H1 (cell line): ENCODE measurements around the gene GLT8D2. TPM values are rescaled to one million over a fixed set of nuclear protein-coding genes. Genes with fewer than 3 reads are reported as not detected.

ENCODE experiments used
- CTCF ChIA-PET: fragments of 300-600 bp; sonication (Branson Sonifier 250); formaldehyde crosslinking; loops from one replicate; lab custom pipeline; 2021; ENCODE audit not compliant: partially characterized antibody; lab: Charles Lee
- POLR2A ChIA-PET: fragments of 300-600 bp; sonication (Branson Sonifier 250); formaldehyde crosslinking; loops from one replicate; lab custom pipeline; 2021; ENCODE audit warnings: inconsistent platforms; ENCODE audit not compliant: partially characterized antibody; lab: Charles Lee
- DNase-seq, 2 experiments: peaks; one replicate each; pipeline versions ENCODE4 v3.0.0 to v3.0.0-alpha.2; 2010 to 2022; ENCODE audit warnings: low spot score in 2 of 2, low read depth in 1 of 2, mixed read lengths in 1 of 2
- FAIRE-seq: peaks from 2 replicates; lab custom pipeline; 2011; peaks lifted over from hg19 to GRCh38; lab: Jason Lieb, UNC
- H2AFZ ChIP-seq: 2 replicates; pipeline ENCODE4 v1.8.1; 2012; ENCODE audit warnings: low read length, inconsistent platforms
- H2AK5ac ChIP-seq: 2 replicates; pipeline ENCODE4 v1.6.1; 2013; ENCODE audit warnings: low read depth, low read length
- H2BK120ac ChIP-seq: replicated peaks from 2 replicates; pipeline ENCODE3; 2013; ENCODE audit warnings: low read depth, low read length, inconsistent platforms
- H2BK12ac ChIP-seq: 2 replicates; pipeline ENCODE4 v1.6.1; 2013; ENCODE audit warnings: low read depth, low read length
- H2BK15ac ChIP-seq: 2 replicates; pipeline ENCODE4 v1.6.1; 2013; ENCODE audit warnings: low read length
- H2BK20ac ChIP-seq: 2 replicates; pipeline ENCODE4 v1.6.1; 2013; ENCODE audit warnings: low read length
- H2BK5ac ChIP-seq: 2 replicates; pipeline ENCODE4 v1.6.1; 2013; ENCODE audit warnings: low read depth, low read length
- H3K14ac ChIP-seq: 2 replicates; pipeline ENCODE4 v1.6.1; 2013; ENCODE audit warnings: inconsistent platforms; ENCODE audit not compliant: insufficient read length
- H3K18ac ChIP-seq: 2 replicates; pipeline ENCODE4 v1.6.1; 2013; ENCODE audit warnings: low read length; ENCODE audit errors: extremely low read depth
- H3K23ac ChIP-seq: 2 replicates; pipeline ENCODE4 v1.6.1; 2013; ENCODE audit warnings: inconsistent platforms; ENCODE audit not compliant: insufficient read length
- H3K23me2 ChIP-seq: 2 replicates; pipeline ENCODE4 v1.6.1; 2013; ENCODE audit warnings: low read depth, low read length
- H3K27ac ChIP-seq: 2 replicates; pipeline ENCODE4 v1.6.1; 2011; ENCODE audit warnings: low read depth, low read length, inconsistent platforms
- H3K27me3 ChIP-seq, 4 experiments: replicated peaks in 1 of 4; 1 replicate in 1 of 4; 2 replicates in 3 of 4; pipeline versions ENCODE4 v1.6.1 to v1.8.1; 2011 to 2013; ENCODE audit warnings: low read length in 3 of 4, mild to moderate bottlenecking in 3 of 4, inconsistent platforms in 2 of 4, mixed read lengths in 2 of 4, moderate library complexity in 1 of 4; ENCODE audit not compliant: control insufficient read depth in 3 of 4, insufficient read depth in 3 of 4; ENCODE audit errors: extremely low read depth in 1 of 4
- H3K36me3 ChIP-seq, 4 experiments: 2 replicates each; pipeline versions ENCODE4 v1.6.1 to v1.8.1; 2011 to 2013; ENCODE audit warnings: mild to moderate bottlenecking in 4 of 4, low read length in 3 of 4, moderate library complexity in 2 of 4, control low read depth in 1 of 4, inconsistent platforms in 1 of 4; ENCODE audit not compliant: insufficient read depth in 4 of 4, control insufficient read depth in 2 of 4
- H3K4ac ChIP-seq: replicated peaks from 2 replicates; pipeline ENCODE3; 2013; ENCODE audit warnings: low read length, low read depth, mixed read lengths, inconsistent platforms; ENCODE audit not compliant: insufficient read length
- H3K4me1 ChIP-seq, 4 experiments: replicated peaks in 1 of 4; 1 replicate in 1 of 4; 2 replicates in 3 of 4; pipeline versions ENCODE4 v1.6.1 to v1.8.1; 2011 to 2013; ENCODE audit warnings: low read length in 3 of 4, inconsistent platforms in 2 of 4, mixed read lengths in 1 of 4; ENCODE audit not compliant: insufficient read depth in 4 of 4, control insufficient read depth in 3 of 4
- H3K4me2 ChIP-seq, 2 experiments: 2 replicates each; pipeline versions ENCODE4 v1.6.1 to v1.8.1; 2011 to 2013; ENCODE audit warnings: low read depth in 2 of 2, low read length in 2 of 2, control low read depth in 1 of 2, inconsistent platforms in 1 of 2, mild to moderate bottlenecking in 1 of 2; ENCODE audit not compliant: insufficient read depth in 1 of 2
- H3K4me3 ChIP-seq, 4 experiments: fragments of 200-600, 300-600 bp in 1 of 4; sonication (generic), shearing (Covaris generic), sonication (Bioruptor Twin) in 1 of 4; 2 replicates each; pipeline versions ENCODE4 v1.5.1 to v1.8.1; 2011 to 2016; ENCODE audit warnings: low read length in 4 of 4, low read depth in 3 of 4, control low read depth in 2 of 4, inconsistent platforms in 2 of 4, mild to moderate bottlenecking in 2 of 4, mixed read lengths in 1 of 4, moderate library complexity in 1 of 4; ENCODE audit not compliant: insufficient read depth in 2 of 4; ENCODE audit errors: extremely low read depth in 1 of 4
- H3K56ac ChIP-seq: replicated peaks from 2 replicates; pipeline ENCODE3; 2013; ENCODE audit warnings: low read depth, mild to moderate bottlenecking, mixed read lengths, low read length, inconsistent platforms; ENCODE audit not compliant: insufficient read length
- H3K79me1 ChIP-seq: 2 replicates; pipeline ENCODE4 v1.6.1; 2013; ENCODE audit warnings: low read depth, low read length, control low read depth
- H3K79me2 ChIP-seq, 2 experiments: 2 replicates each; pipeline versions ENCODE4 v1.6.1 to v1.8.1; 2012 to 2013; ENCODE audit warnings: low read length in 2 of 2, mild to moderate bottlenecking in 2 of 2, inconsistent platforms in 1 of 2; ENCODE audit not compliant: insufficient read depth in 2 of 2, control insufficient read depth in 1 of 2
- H3K9ac ChIP-seq, 4 experiments: replicated peaks in 1 of 4; 1 replicate in 1 of 4; 2 replicates in 3 of 4; pipeline versions ENCODE4 v1.6.1 to v1.8.1; 2011 to 2013; ENCODE audit warnings: low read depth in 3 of 4, low read length in 3 of 4, control low read depth in 2 of 4, mild to moderate bottlenecking in 2 of 4, moderate library complexity in 2 of 4, inconsistent platforms in 1 of 4; ENCODE audit errors: extremely low read depth in 1 of 4
- H3K9me3 ChIP-seq, 2 experiments: 2 replicates each; pipeline versions ENCODE4 v1.6.1 to v1.8.1; 2012 to 2013; ENCODE audit warnings: mild to moderate bottlenecking in 2 of 2, moderate library complexity in 2 of 2, control low read depth in 1 of 2, inconsistent platforms in 1 of 2, low read depth in 1 of 2, low read length in 1 of 2, mixed read lengths in 1 of 2; ENCODE audit not compliant: insufficient read depth in 2 of 2
- H4K20me1 ChIP-seq, 2 experiments: replicated peaks in 1 of 2; 2 replicates each; pipeline versions ENCODE3 to v1.8.1; 2011 to 2013; ENCODE audit warnings: inconsistent platforms in 2 of 2, low read length in 2 of 2, mild to moderate bottlenecking in 1 of 2; ENCODE audit not compliant: insufficient read depth in 2 of 2, control insufficient read depth in 1 of 2
- H4K5ac ChIP-seq: 2 replicates; pipeline ENCODE4 v1.6.1; 2013; ENCODE audit warnings: low read length, low read depth, mixed read lengths, inconsistent platforms; ENCODE audit not compliant: insufficient read length
- H4K8ac ChIP-seq: 2 replicates; pipeline ENCODE4 v1.8.0; 2013; ENCODE audit warnings: mild to moderate bottlenecking, moderate library complexity, low read length, inconsistent platforms; ENCODE audit not compliant: insufficient read depth; ENCODE audit errors: extremely low read depth
- H4K91ac ChIP-seq: replicated peaks from 2 replicates; pipeline ENCODE3; 2013; ENCODE audit warnings: low read length, mixed read lengths, inconsistent platforms; ENCODE audit not compliant: insufficient read length
- WGBS, 2 experiments: shearing (Covaris generic) in 1 of 2; methylation state at CpG; one replicate each; pipeline versions ENCODE4 v1.1.6 to v1.1.7; 2013 to 2015; ENCODE audit warnings: low lambda C conversion rate in 2 of 2, mixed read lengths in 2 of 2, inconsistent platforms in 1 of 2, low coverage in 1 of 2, missing lambda C conversion rate in 1 of 2; ENCODE audit not compliant: insufficient replicate concordance in 2 of 2, insufficient coverage in 1 of 2, insufficient read length in 1 of 2; ENCODE audit errors: extremely low coverage in 1 of 2, missing lambda C conversion rate in 1 of 2; 5-methylcytosine and 5-hydroxymethylcytosine counted together
- polyA plus RNA-seq, 7 experiments: library from polyadenylated mRNA; depleted of rRNA in 3 of 7; stranded (reverse) in 5 of 7; unstranded in 2 of 7; fragments of >200 nt in 5 of 7; fragments of 200-250 nt in 2 of 7; gene quantifications; 1 replicate in 5 of 7; 2 replicates in 1 of 7; 4 replicates in 1 of 7; pipeline versions ENCODE4 v1.2.1 to v1.2.3, GENCODE V29; 2011 to 2013; ENCODE audit warnings: missing spikeins in 2 of 7, mixed read lengths in 2 of 7
- total RNA-seq: library from RNA; stranded (reverse); fragmentation: NEBNext Ultra II Directional; extraction: Animal tissue kit (Norgen Biotek cat#: 25700); gene quantifications from 2 replicates; pipeline ENCODE4 v1.2.1, GENCODE V29; 2021

GLT8D2 gene
- total and polyA plus RNA-seq, 2 of the 8 experiments (the other 6 are each of a cell fraction or from before 2014, with no cell fraction given): 6.8 to 9.8 TPM

- H3K79me1 ChIP-seq: no peaks in the 10 kb centered on the region
- H2BK12ac ChIP-seq: no peak overlapping the region
- no peak overlapping the region for H2AFZ ChIP-seq
- H2BK5ac ChIP-seq: no peak overlapping the region
- H3K9ac ChIP-seq: no peak overlapping the region
- H2BK20ac ChIP-seq: no peak overlapping the region
- H2AK5ac ChIP-seq: no peak overlapping the region
- H3K27ac ChIP-seq: no peak overlapping the region
- no peak overlapping the region for H3K56ac ChIP-seq
- no peak overlapping the region for H4K8ac ChIP-seq
- no peak overlapping the region for H4K91ac ChIP-seq
- H3K14ac ChIP-seq: no peak overlapping the region
- H3K36me3 ChIP-seq: no peaks in the 10 kb centered on the region
- H3K79me2 ChIP-seq: no peaks in the 10 kb centered on the region
- H3K23ac ChIP-seq: no peak overlapping the region
- H4K20me1 ChIP-seq: no peaks in the 10 kb centered on the region
- DNase-seq: no peak
- FAIRE-seq: no peak
- H3K18ac ChIP-seq: no peak overlapping the region
- H4K5ac ChIP-seq: no peak overlapping the region
- ChIA-PET CTCF (interaction anchor here (0.8 to 5.8 kb wide), 7 partner anchors 10 to 53 kb away, joined by 3 to 94 read pairs (median 5); no protein-coding TSS in a partner anchor), POLR2A (interaction anchor here (2.0 kb wide), 1 partner anchor 8 kb away, joined by 10 read pairs; the partner anchor contains the start of gene HCFC2)
- 92% methylated on average over 4 of the region's 4 CpGs; no CpG with 5 or more reads in 1 of the 2 experiments for WGBS, 2 experiments
- no peaks in the 10 kb centered on the region; the same call in 1 of the 2 replicates for H3K23me2 ChIP-seq
- no peak overlapping the region for H3K4ac ChIP-seq
- peaks cover 0 to 12% (median 6%) of the 10 kb centered on the region in 4 experiments; a peak in 3 of 7 replicates for H3K4me1 ChIP-seq
- H2BK15ac ChIP-seq: no peak overlapping the region
- H3K4me2 ChIP-seq: no peak overlapping the region
- H3K9me3 ChIP-seq: no peaks in the 10 kb centered on the region
- H3K27me3 ChIP-seq: no peaks in the 10 kb centered on the region
- H2BK120ac ChIP-seq: no peak overlapping the region
- H3K4me3 ChIP-seq: no peak overlapping the region
Measured at GRCh38 chr12:104056419-104056972, 6.5 kb upstream of the GLT8D2 start.
